HG02885 (cell line): ENCODE data around the gene TMEM140.
A peak's percentile ranks its signal among the peaks of the same experiment; 100 is the strongest.

Experiments used
- ATAC-seq: cut with Tn5 transposase; IDR thresholded peaks from one replicate; pipeline ENCODE4 v1.9.1; 2021; ENCODE audit warnings: mild to moderate bottlenecking; ENCODE audit not compliant: unreplicated experiment, poor library complexity

Gene TMEM140

DNA sequence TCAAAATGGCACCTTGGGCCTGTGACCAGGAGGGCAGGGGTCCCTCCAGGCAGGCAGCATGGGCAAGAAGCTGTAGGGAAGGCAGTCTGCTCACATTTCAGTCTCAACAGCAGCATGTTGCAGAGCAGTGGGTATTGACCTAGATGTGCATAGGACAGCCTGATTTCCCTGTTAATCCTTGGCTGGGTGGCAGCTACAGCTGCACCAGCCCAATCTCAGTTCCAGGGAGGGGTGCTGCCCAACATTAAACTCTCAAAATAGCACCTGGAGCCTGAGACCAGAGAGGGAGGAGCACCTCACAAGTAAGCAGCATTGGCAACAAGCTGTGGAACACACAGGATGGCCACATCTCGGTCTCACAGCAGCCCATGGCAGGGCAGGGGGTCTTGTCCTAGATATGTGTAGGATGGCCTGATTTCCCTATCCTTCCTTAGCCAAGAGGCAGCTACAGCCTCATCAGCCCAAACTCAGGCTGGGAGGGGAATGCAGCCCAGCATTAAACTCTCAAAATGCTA is 10.3 kb downstream of the TMEM140 start:
- no peak for ATAC-seq

DNA sequence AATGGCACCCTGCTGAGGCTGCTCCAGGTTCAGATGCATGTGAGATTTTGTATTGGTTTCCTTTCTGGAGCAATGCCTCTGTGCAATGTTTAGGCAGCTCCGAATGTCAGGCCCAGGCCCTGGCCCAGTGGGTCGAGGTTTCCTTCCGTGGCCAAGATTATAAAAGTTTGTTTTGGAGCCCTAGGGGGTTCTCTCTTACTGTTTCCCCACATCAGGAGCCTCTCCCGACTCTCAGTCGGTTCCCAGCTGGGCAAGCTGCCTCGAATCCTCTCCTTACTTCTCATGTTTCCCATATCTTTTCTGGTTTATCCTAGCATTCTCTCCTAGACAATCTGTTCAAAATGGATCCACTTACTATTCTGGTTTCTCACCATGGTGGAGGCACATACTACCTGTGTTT is 11.0 kb downstream of the TMEM140 start:
- no peak for ATAC-seq

DNA sequence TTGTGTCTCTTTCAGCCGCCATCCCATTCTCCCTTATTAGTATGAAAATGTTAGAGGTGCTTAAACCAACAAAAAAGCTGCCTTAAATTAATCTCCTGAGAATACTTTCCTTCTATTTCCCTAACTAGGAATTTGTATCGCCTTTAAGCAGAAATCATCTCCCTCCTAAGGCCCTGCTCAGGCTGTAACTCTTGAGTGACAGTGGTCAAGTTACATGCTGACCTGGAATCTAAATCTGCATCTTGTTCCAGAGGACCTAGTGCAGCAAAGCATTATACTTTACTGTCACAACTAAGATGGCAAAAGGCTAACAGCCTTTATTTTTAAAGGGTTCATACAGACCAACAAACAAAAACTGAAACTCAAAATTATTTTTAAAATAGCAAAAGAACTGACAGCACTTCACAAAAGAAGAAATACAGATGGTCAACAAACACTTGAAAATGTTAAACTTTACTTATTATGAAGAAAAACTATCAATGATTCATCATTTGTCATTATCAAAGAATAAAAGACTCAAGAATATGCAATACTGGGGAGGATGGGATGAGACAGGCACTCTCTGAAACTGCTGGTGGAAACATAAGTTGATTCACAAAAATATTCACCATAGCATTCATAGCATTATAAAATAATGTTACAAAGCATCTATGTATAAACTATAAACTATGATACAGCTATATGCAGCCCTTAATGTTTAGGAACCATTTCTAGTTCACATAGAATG is 11.7 kb downstream of the TMEM140 start:
- no peak for ATAC-seq

GRCh38 chr7:135160098-135160857 is 12.4 kb downstream of the TMEM140 start:
- peak; percentile 40 for ATAC-seq

DNA sequence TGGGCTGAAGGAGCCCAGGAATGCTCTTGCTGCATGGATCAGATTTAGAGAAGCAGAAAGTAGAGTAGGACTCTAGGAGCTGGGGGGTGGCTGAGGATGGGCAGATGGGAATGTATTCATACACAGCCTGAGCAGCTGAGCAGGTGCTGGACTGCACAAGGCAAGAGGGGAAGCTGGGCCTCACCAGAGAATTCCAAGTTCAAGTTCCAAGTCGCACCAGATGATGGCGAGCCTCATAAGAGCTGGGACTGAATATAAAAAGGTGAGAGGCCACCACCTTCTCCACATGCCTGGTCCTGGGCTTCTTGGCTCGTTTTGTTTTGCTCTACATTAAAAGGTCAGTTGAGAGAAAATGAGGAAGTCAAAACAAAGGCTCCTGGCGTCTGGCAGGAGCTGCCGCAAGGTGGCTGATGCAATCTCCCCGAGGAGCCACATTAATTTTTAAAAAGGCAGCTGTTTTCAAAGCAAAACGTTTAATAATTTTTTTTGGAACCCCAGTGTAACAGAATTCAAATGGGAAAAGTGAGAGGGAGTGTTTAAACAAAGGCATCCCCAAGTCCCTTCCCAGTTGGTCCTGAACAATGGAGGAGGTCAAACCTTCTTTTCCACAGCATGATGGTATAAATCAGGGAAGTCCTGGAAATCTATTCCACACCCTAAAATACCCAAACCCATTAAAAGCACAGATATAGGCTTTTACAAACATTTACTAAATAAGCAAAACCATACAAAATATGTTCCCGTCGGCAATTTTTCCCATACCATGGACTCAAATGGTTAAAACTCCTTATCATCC is 13.2 kb downstream of the TMEM140 start:
- peak; percentile 37 for ATAC-seq

DNA sequence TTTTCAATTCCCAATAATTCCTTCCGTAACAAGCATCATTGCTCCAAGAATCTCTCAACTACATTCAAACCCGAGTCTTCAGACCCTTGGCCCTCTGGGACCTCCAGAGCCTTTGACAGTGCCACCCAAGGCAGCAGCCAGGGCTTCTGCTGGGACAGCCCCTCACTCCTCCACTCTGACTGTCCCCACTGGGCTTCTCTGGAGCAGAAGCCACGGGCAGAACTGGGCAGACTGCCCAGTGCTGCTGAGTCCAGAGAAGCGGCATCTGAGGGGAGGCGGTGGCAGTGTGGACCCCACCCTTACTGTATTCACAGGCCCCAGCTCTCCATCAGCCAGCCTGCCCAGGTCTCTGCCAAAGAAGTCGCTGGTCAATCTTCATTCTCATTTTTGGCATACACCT is 13.8 kb downstream of the TMEM140 start:
- ATAC-seq: no peak

GRCh38 chr7:135162382-135163001 is 14.6 kb downstream of the TMEM140 start:
- no peak for ATAC-seq

- no peak for ATAC-seq
Measured at GRCh38 chr7:135164357-135165061, 16.6 kb downstream of the TMEM140 start.

- ATAC-seq: no peak
Measured at GRCh38 chr7:135165862-135166261, 18.0 kb downstream of the TMEM140 start.

GRCh38 chr7:135166338-135166990 is 18.6 kb downstream of the TMEM140 start:
- ATAC-seq: no peak

- no peak for ATAC-seq
Measured at GRCh38 chr7:135167365-135167917, 19.6 kb downstream of the TMEM140 start.

DNA sequence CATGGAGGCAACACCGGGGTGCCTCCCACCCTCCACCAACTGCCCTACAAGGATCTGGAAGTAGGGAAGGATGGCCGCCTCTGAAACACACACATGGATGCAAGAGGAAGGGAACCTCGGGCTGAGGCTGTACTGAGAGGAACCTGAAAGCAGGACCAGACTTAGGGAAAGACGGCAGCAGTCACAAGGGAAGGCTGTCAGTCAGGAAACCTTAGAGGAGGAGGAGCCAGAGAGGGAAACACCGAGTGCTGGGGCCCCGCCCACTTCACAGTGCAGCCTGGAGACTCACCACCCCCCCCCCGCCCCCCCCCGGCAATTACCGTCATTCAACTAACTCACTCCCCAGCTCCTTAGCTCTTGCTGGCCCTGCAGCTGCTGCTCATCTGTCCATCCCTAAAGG is 20.1 kb downstream of the TMEM140 start:
- no peak for ATAC-seq

- no peak for ATAC-seq
Measured at GRCh38 chr7:135168489-135169140, 20.7 kb downstream of the TMEM140 start.

- ATAC-seq: peak; percentile 48
Measured at GRCh38 chr7:135169141-135169963, 21.5 kb downstream of the TMEM140 start.

DNA sequence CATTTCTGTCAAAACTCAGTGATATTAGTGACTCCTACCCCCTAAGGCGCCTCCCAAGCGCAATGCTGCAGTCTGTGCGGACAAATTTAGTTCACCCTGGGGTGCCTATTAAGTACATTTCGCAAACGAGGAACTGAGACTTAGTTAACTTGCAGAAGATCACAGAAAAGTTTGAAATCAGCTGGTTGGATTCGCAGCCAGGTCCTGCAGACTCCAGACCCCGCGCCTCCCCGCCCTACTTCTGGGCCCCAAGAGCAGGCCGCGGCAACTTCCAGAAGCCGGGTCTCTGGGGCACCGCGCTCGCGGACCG is 22.0 kb downstream of the TMEM140 start:
- peak; percentile 15 for ATAC-seq

- ATAC-seq: peak; percentile 80
Measured at GRCh38 chr7:135170274-135170997, 22.6 kb downstream of the TMEM140 start, which contains the start of gene CYREN. TSS of gene CYREN (minus strand) at chr7:135170707. CDS start at chr7:135168922, 1,785 bp downstream.

DNA sequence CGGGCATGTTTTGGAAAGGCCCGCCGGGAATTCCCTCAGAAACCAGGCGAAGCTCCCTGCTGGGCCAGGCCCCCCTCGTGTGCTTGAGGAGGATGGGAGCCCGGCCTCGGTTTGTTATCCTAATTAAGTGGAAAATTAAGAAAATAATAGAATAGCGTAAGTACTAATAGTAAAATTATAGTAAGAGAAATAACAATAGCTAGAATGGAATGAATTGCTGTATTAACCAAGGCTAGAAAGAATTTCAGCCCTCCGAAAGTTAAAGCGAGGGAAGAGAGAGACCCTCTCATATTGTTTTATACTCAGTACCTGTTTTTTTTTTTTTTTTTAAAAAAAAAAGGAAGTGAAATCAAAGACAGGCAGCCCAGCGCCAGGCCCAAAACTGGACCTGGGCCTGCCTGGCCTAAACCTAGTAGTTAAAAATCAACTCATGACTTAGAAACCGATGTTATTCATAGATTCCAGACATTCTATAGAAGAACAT is 23.2 kb downstream of the TMEM140 start:
- ATAC-seq: peak; percentile 24
